ENCODE data around the gene VPREB1.
A peak's percentile ranks its signal among the peaks of the same experiment; 100 is the strongest.
"Not testable (repeated sequence)": the region's sequence is repeated elsewhere in the genome, so short reads cannot be mapped to it uniquely, and the experiment has no call there.

The VPREB1 gene

DNA sequence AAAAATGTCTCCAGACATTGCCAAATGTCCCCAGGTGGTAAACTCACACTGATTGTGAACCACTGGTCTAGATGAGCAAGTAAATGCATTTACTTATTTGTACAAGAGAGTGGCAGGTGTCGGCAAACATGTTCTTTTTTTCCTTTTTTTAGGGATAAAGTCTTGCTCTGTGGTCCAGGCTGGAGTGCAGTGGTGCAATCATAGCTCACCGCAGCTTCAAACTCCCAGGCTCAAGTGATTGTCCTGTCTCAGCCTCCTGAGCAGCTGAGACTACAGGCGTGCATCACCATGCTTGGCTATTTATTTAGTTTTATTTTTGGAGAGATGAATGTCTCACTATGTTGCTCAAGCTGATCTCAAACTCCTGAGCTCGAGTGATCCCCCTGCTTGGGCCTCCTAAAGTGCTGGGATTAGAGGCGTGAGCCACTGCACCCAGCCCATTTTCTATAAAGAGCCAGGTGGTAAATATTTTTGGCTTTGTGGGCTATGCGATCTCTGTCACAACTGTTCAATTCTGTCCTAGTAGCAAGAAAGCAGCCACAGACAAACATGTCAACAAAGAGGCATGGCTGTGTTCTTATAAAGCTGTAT lies 1.4 kb downstream of the VPREB1 start:
- no peak for DNase-seq (ENCODE audit: low read depth in 2 of 2)

DNA sequence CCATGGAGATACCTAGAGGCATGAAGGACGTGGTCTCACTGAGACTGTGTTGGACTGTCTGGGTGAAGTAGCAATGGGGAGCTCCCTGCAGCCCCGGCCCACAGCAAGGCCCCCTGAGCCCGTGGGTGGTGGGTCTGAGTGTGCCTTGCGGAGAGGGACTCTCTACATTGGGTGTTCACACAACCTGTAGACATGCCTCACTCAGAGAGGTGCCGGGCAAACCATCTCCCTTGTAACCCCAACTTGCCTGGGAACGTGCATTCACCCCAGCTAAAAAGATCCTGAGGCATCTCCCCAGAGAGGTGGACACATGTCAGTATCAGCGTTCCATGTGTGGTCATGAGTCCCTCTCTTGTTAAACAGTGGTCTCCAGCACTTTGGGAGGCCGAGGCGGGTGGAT lies 2.1 kb downstream of the VPREB1 start:
- DNase-seq (ENCODE audit: low read depth in 2 of 2): no peak

DNA sequence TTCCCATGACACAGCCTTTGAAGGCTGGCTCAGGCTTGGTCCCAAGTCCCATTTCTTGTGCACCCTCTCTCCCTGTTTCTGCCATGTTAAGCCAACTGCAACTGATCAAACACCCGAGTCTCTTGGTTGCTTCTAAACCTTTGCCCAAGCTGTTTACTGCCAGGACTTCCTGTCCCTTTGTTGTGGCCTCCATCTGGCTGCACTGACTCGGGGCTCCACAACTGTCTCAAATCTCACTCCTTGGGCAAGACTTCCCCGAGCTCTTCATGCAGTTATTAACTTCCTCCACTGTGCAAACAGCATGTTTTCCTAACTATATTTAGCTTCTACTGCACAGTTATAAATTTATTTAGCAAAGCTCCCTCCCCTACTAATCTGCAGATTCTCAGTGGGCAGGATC lies 4.3 kb downstream of the VPREB1 start:
- no peak for DNase-seq (ENCODE audit: low read depth in 2 of 2)

DNA sequence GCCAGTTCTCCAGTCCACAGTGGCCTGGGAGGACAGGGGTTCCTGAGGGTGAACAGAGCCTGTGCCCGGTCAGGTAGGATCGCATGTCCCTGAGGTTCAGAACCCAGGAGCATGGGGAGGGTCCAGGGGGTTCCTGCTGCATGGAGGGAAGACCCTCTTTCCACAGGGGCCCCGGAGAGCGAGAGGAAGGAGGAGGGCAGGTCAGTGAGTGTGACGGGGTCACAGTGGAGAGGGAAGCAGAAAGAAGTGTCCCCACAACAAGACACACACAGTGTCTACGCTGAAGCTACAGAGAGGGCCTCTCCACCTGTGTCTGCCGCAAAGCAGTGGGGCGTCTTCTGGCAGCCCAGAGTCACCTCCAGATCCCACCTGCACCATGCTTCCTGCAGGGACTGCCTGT lies 6.1 kb downstream of the VPREB1 start:
- not testable (repeated sequence) for DNase-seq (ENCODE audit: low read depth in 2 of 2)

DNA sequence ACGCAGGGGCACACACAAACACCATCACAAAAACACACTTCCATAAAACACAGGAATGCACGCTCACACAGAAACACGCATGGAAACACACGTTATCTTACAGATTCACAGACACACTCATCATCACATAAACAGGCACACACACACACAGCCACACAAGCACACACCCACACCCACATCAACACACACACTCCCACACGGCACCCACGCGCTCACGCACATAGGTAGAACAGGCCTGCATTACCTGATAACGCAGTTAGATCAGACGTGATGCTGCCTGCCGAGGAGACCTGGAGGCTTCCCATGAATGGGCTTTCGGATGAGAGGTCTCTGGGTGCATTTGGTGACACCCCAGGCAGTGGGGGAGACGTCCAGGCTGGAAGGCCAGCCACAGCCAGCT lies 11.5 kb downstream of the VPREB1 start:
- not testable (repeated sequence) for DNase-seq (ENCODE audit: low read depth in 2 of 2)

DNA sequence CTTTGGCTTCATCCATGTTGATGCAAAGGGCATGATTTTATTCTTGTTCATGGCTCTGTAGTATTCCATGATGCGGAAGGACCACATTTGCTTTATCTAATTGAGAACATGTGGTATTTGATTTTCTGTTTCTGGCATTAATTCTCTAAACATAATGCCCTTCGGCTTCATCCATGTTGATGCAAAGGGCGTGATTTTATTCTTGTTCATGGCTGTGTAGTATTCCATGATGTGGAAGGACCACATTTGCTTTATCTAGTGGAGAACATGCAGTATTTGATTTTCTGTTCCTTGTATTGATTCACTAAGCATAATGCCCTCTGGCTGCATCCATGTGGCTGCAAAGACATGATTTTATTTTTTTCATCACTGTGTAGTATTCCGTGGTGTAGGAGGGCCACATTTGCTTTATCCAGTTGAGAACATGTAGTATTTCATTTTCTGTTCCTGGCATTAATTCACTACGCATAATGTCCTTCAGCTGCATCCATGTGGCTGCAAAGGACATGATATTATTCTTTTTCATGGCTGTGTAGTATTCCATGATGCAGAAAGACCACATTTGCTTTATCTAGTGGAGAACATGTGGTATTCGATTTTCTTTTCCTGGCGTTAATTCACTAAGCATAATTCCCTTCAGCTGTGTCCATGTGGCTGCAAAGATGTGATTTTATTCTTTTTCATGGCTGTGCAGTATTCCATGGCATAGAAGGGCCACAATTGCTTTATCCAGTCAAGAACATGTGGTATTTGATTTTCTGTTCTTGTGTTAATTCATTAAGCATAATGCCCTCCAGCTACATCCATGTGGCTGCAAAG lies 14.2 kb downstream of the VPREB1 start:
- DNase-seq (ENCODE audit: low read depth in 2 of 2): not testable (repeated sequence)

DNA sequence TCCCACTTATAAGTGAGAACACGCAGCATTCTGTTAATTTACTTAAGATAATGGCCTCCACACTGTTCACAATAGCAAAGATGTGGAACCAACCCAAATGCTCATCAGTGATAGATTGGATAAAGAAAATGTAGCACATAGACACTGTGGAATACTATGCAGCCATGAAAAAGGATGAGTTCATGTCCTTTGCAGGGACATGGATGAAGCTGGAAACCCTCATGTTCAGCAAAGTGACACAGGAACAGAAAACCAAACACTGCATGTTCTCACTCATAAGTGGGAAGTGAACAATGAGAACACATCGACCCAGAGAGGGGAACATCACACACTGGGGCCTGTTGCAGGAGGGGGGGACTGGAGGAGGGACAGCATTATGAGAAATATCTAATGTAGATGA lies 15.6 kb downstream of the VPREB1 start:
- not testable (repeated sequence) for DNase-seq (ENCODE audit: low read depth in 2 of 2)

DNA sequence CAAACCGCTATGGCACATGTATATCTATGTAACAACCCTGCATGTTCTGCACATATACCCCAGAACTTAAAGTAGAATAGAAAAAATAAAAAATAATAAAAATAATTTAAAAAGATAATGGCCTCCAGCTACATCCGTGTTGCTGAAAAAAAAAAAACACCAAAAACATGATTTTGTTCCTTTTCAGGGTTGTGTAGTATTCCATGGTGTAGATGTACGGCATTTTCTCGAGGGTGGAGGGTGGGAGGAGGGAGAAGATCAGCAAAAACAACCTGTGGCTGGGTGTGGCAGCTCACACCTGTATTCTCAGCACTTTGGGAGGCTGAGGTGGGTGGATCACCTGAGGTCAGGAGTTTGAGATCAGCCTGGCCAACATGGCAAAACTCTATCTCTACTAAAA lies 16.0 kb downstream of the VPREB1 start:
- not testable (repeated sequence) for DNase-seq (ENCODE audit: low read depth in 2 of 2)

DNA sequence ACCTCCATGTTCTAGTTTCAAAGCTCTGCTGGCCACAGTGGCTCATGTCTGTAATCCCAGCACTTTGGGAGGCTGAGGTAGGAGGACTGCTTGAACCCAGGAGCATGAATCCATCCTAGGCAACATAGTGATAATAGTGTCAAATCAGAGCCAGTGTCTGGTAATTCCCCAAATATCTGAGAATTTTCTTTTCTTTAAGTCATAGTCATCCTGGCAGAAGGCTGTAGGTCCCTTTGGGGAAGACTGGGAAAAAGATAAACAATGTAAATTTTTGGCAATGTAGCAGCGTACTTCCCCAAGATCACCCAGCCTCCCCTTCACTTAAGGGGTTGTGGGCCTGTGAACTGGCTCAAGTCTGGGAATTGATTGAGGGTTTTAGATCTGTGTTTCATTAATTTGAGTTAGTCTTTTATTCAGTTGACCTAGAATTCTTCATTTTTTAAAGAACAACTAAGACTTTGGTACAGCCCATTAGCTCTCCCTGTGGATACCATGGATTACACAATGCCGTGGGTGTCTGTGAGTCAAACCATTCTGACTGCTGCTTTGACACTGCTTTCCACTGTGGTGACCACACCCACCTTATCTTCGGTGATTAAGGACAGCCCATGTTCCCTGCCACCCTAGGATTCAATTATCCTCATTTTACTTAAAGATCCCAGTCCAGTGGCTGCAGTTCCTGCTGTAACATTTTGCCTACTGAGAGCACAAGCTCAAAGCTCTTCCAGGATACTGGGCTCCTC lies 17.9 kb downstream of the VPREB1 start:
- DNase-seq (ENCODE audit: low read depth in 2 of 2): peak; percentile 4 to 15

DNA sequence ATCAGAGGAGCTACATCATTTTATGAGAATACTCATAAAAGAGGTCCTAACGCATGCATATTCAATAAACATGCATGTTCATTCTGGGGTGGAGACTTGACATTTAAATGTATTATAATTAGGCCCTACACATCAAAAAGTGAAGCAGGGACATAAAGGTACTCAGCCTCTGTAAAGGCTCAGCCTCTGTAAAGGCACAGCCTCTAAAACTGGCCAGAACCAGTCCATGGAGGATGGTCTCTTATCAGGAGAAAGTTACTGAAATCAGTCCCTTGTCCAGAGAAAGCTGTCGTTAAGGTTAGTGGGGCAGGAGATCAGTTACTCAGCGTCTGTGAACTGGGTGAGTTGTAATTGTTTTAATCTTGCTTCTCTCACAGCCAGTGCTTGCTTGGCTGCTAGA lies 19.2 kb downstream of the VPREB1 start:
- not testable (repeated sequence) for DNase-seq (ENCODE audit: low read depth in 2 of 2)

DNA sequence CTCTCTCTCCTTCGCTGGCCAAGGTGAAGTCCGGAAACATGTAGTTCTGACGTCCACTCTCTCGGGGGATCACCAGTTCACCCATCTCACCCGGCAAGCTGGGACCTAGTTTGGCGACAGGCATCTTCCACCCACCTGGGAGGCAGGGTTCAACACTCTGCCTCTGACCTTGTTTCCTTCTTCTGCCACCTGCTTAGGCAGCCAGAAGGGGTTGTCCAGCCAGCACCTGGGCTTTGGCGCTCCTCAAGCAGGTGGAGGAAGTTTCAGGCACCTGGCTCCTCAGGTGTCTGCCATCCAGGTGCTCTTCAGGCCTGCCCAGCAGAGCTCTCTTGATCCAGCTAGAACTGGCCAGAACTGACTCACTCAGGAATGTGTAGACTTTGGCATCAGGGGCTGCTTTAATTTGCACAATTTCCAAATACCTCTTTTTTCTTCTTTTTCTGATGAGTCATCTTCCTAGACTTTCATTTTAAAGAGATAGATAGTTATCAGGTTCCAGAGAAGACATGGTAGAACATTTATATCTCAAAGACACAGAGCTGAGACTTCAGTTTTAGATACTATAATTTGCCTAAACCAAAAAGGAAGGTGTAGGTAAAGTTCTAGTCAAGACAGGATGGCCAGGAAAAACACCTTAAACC lies 25.6 kb downstream of the VPREB1 start:
- DNase-seq (ENCODE audit: low read depth in 2 of 2): not testable (repeated sequence)

DNA sequence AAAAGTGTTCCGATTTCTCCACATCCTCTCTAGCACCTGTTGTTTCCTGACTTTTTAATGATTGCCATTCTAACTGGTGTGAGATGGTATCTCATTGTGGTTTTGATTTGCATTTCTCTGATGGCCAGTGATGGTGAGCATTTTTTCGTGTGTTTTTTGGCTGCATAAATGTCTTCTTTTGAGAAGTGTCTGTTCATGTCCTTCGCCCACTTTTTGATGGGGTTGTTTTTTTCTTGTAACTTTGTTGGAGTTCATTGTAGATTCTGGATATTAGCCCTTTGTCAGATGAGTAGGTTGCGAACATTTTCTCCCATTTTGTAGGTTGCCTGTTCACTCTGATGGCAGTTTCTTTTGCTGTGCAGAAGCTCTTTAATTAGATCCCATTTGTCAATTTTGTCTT lies 32.8 kb downstream of the VPREB1 start:
- not testable (repeated sequence) for DNase-seq (ENCODE audit: low read depth in 2 of 2)

DNA sequence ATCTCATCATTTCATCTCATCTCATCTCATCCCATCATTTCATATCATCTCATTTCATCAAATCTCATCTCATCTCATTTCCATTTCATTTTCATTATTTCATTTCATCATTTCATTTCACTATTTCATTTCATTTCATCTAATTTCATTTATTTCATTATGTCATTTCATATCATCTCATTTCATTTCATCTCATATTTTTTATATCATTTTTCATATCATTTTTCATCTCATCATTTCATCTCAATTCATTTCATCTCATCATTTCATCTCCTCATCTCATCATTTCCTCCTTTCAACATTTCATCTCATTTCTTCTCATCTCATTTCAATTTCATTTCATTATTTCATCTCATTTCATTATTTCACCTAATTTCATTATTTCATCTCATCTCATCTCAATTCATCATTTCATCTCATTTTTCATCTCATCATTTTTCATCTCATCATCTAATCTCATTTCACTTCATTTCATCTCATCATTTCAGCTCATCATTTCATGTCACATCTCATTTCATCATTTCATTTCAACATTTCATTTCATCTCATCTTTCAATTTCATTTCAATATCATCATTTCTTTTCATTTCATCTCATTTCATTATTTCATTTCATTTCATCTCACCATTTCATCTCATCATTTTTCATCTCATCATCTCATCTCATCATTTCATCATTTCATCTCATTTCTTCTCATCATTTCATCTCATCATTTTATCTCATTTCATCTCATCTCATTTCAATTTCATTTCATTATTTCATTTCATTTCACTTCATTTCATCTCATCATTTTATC lies 40.6 kb downstream of the VPREB1 start:
- not testable (repeated sequence) for DNase-seq (ENCODE audit: low read depth in 2 of 2)

DNA sequence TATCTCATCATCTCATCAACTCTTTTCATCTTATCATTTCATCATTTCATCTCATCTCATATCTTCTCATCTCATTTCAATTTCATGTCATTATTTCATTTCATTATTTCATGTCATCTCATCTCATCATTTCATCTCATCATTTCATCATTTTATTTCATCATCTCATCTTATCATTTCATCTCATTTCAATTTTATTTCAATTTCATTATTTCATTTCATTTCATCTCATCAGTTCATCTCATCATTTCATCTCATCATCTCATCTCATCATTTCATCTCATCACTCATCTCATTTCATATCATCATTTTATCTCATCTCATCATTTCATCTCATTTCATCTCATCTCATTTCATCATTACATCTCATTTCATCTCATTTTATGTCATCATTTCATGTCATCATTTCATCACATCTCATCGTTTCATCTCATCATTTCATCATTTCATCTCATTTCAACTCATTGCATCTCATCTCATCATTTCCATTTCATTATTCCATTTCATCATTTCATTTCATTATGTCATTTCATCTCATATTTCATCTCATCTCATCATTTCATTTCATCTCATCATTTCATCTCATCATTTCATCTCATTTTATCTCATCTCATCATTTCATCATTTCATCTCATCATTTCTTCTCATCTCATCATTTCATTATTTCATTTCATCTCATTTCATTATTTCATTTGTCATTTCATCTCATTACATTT lies 42.0 kb downstream of the VPREB1 start:
- not testable (repeated sequence) for DNase-seq (ENCODE audit: low read depth in 2 of 2)

DNA sequence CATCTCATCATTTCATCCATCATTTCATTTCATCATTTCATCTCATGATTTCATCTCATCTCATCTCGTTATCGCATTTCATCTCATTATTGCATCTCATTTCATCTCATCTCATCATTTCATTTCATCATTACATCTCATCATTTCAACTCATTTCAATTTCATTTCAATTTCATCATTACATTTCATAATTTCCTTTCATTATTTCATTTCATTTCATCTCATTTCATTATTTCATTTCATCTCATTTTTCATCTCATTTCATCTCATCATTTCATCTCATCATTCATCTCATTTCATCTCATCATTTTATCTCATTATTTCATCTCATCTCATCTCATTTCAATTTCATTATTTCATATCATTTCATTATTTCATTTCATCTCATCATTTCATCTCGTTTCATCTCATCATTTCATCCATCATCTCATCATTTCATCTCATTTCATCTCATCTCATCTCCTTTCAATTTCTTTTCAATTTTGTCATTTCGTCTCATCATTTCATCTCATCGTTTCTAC lies 42.6 kb downstream of the VPREB1 start:
- DNase-seq (ENCODE audit: low read depth in 2 of 2): not testable (repeated sequence)

DNA sequence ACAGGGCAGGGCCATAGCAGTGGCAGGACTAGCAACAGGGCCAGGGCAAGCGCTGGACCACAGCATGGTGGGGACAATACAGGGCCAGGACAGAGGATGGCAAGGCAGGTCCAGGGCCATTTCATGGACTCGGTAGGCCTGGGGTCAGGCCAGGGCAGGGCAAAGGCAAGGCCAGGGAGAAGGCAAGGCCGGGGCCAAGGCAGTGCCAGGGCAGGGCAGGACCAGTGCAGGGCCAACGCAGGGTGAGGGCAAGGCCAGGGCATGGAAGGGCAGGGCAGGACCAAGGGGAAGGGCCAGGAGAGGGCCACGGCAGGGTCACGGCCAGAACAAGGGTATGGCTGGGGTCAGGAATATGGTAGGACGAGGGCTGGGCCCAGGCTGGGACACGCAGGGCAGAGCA lies 45.1 kb downstream of the VPREB1 start:
- not testable (repeated sequence) for DNase-seq (ENCODE audit: low read depth in 2 of 2)

DNA sequence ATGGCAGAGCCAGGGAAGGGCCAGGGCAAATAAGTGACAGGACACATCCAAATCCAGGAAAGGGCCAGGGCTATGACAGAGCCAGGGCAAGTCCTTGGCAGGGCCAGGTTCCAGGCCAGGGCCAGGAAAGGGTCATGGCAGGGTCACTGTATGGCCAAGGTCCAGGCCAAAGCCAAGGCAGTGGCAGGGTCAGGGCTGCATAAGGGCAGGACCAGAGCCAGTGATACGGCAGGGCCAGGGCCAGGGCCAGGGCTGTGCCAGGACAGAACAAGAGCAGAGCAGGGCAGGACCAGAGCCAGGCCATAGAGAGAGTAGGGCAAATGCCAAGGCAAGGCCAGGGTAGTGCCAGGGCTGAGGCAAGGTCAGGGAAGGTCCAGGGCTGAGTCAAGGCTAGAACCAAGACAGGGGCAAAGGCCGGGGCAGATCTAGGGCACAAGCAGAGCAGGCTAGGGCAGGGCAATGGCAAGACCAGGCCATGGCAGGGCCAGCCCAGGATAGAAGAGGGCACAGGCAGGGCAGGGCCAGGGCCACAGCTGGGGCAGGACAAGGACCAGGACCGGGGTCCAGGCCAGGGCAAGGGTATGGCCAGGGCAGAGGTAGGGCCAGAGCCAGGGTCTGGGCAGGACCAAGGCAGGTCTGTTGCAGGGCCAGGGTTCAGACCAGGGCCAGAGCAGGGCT lies 46.7 kb downstream of the VPREB1 start:
- not testable (repeated sequence) for DNase-seq (ENCODE audit: low read depth in 2 of 2)

DNA sequence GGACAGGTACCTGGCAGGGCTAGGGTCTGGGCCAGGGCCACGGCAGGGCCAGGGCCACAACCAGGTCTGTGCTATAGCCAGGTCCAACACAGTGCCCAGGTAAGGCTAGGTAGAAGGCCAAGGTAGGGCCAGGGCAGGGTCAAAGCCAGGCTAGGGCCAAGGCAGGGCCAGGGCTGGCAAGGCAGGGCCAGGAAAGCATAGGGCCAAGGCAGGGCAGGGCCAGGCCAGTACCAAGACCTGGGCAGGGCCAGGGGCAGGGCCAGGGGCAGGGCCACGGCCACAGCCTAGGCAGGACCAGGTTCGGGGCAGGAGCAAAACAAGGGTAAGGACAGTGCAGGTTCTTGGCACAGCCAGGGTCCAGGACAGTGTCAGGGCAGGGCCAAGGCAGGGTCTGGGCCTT lies 48.1 kb downstream of the VPREB1 start:
- not testable (repeated sequence) for DNase-seq (ENCODE audit: low read depth in 2 of 2)

DNA sequence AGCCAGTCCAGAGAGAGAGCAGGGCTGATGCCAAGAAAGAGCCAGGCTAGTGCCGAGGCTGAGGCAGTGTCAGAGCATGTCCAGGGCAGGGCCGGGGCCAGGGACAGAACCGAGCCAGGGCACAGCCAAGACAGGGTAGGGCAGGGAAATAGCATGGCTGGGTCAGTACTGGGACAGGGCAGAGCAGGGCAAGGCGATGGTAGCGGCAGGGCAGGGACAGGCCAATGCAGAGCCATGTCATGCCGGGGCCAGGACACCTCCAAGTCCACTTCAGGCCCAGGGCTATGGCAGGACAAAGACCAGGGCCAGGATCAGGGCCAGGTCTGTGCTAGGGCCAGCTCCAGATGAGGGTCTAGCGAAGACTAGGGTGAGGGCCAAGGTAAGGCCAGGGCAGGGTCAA lies 48.9 kb downstream of the VPREB1 start:
- DNase-seq (ENCODE audit: low read depth in 2 of 2): not testable (repeated sequence)

DNA sequence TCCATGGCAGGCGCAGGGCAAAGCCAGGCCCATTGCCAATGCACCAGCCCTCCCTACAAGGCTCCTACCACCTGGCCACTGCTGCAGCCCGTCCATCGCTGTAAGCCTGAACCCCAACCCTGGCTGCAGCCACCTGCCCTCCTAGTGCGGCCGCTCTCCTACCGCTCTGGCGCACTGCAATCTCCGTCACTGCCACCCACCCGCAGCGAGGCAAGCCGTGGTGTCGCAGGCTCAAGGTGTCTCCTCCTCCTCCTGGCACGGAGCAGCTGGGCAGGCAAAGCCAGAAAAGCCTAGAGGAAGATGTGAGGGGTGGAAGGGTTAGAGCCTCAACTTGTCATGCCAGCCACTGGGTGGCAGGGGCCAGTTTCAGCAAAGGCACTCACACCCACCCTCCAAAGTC lies 50.1 kb downstream of the VPREB1 start:
- not testable (repeated sequence) for DNase-seq (ENCODE audit: low read depth in 2 of 2)
